ENCODE data around the gene ZNF652. TPM values are rescaled to one million over a fixed set of nuclear protein-coding genes. Genes with fewer than 3 reads are reported as not detected.
A peak's percentile ranks its signal among the peaks of the same experiment; 100 is the strongest.
"Not testable (repeated sequence)": the region's sequence is repeated elsewhere in the genome, so short reads cannot be mapped to it uniquely, and the experiment has no call there.

ZNF652 gene
- total RNA-seq, 2 donors from 2014 or later = 24.6 to 25.4 TPM

GRCh38 chr17:49290690-49291359 lies 71.2 kb downstream of the ZNF652 start:
- Histone ChIP-seq H3K9me3 (no peaks in the 10 kb centered on the region), H3K4me1 (no peaks in the 10 kb centered on the region), H3K27ac (no peak overlapping the region), H3K4me3 (no peak overlapping the region), H3K27me3 (no peaks in the 10 kb centered on the region), H3K36me3 (no peaks in the 10 kb centered on the region)
- no peak for DNase-seq (ENCODE audit: low spot score)
- TF ChIP-seq, protein P1, sequence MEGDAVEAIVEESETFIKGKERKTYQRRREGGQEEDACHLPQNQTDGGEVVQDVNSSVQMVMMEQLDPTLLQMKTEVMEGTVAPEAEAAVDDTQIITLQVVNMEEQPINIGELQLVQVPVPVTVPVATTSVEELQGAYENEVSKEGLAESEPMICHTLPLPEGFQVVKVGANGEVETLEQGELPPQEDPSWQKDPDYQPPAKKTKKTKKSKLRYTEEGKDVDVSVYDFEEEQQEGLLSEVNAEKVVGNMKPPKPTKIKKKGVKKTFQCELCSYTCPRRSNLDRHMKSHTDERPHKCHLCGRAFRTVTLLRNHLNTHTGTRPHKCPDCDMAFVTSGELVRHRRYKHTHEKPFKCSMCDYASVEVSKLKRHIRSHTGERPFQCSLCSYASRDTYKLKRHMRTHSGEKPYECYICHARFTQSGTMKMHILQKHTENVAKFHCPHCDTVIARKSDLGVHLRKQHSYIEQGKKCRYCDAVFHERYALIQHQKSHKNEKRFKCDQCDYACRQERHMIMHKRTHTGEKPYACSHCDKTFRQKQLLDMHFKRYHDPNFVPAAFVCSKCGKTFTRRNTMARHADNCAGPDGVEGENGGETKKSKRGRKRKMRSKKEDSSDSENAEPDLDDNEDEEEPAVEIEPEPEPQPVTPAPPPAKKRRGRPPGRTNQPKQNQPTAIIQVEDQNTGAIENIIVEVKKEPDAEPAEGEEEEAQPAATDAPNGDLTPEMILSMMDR (IDR thresholded peaks at IDR 0.05) = peak; percentile 53 to 77

- Histone ChIP-seq H3K4me1 (no peaks in the 10 kb centered on the region), H3K4me3 (no peak overlapping the region), H3K9me3 (no peaks in the 10 kb centered on the region), H3K27ac (no peak overlapping the region), H3K27me3 (no peaks in the 10 kb centered on the region), H3K36me3 (no peaks in the 10 kb centered on the region)
- no peak for DNase-seq (ENCODE audit: low spot score)
- TF ChIP-seq, protein P1 (IDR thresholded peaks at IDR 0.05) = no peak
Observed at GRCh38 chr17:49288388-49288787, 73.7 kb downstream of the ZNF652 start.

DNA sequence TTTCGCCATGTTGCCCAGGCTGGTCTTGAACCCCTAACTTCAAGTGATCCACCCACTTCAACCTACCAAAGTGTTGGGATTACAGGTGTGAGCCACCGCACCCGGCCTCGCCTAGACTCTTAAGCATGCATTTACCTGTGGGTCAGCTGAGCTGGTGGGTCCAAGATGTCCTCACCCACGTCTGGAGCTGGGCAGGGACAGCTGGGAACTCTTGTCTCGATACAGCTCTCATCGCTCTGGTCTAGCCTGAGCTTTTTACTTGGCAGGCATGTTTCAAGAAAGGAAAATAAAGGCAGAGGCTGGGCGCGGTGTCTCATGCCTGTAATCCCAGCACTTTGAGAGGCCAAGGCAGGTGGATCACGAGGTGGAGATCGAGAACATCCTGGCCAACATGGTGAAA lies 74.6 kb downstream of the ZNF652 start:
- Histone ChIP-seq H3K36me3 (no peaks in the 10 kb centered on the region), H3K9me3 (no peaks in the 10 kb centered on the region), H3K27me3 (no peaks in the 10 kb centered on the region), H3K4me3 (no peak overlapping the region), H3K4me1 (no peaks in the 10 kb centered on the region), H3K27ac (no peak overlapping the region)
- peak; percentile 48 for DNase-seq (ENCODE audit: low spot score)
- TF ChIP-seq, protein P1 (IDR thresholded peaks at IDR 0.05) = no peak

DNA sequence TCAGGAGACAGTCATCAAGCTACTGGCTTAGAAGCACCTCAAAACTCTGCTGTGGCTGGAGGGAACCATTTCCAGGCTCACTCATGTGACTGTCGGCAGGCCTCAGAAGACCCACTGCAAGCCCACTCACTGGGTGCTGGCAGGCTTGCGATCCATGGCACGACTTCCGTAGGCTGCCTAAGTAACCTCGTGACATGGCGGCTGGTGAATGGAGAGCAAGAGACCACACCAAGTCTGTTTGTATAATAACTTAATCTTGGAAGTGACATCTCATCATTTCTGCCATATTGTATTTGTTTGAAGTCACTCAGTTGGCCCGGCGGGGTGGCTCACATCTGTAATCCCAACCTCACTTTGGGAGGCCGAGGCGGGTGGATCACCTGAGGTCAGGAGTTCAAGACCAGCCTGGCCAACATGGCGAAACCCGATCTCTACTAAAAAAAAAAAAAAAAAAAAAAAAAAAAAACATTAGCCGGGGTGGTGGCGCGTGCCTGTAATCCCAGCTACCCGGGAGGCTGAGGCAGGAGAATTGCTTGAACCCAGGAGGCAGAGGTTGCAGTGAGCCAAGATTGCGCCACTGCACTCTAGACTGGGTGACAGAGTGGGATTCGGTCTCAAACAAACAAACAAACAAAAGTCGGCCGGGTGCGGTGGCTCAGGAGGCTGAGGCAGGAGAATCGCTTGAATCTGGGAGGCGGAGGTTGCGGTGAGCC lies 75.6 kb downstream of the ZNF652 start:
- not testable (repeated sequence) for H3K27me3 ChIP-seq, H3K4me3 ChIP-seq, H3K36me3 ChIP-seq, H3K4me1 ChIP-seq, H3K9me3 ChIP-seq, H3K27ac ChIP-seq
- DNase-seq (ENCODE audit: low spot score) = peak; percentile 34

DNA sequence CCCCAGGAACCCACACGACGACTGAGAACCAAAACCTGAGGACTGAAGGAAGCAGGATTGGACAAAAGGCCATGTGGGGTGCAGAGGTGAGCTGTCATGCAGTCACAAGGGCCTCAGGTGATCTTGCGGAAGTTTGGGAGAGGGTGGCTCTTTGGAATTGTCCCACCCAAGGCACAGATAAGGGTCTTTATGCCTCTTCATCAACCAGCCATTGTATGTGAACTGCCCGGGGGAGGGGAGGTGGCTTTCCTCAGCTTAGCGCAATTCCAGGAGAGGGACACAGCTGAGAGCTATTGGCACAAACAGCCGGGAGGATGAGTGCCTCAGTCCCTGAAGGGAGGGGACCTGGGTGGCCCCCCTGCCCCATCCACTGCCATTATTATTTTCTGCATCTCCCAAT lies 76.3 kb downstream of the ZNF652 start:
- Histone ChIP-seq H3K27ac (no peak overlapping the region), H3K4me3 (no peak overlapping the region), H3K27me3 (no peaks in the 10 kb centered on the region), H3K4me1 (no peaks in the 10 kb centered on the region), H3K9me3 (no peaks in the 10 kb centered on the region), H3K36me3 (no peaks in the 10 kb centered on the region)
- DNase-seq (ENCODE audit: low spot score) = peak; percentile 42
- TF ChIP-seq, protein P1 (IDR thresholded peaks at IDR 0.05) = no peak

GRCh38 chr17:49280918-49281317 lies 81.1 kb downstream of the ZNF652 start:
- H3K4me1 ChIP-seq = no peaks in the 10 kb centered on the region
- H3K36me3 ChIP-seq = no peaks in the 10 kb centered on the region
- H3K27ac ChIP-seq = no peak overlapping the region
- H3K4me3 ChIP-seq = no peak overlapping the region
- H3K27me3 ChIP-seq = no peaks in the 10 kb centered on the region
- H3K9me3 ChIP-seq = no peaks in the 10 kb centered on the region
- no peak for DNase-seq (ENCODE audit: low spot score)
- TF ChIP-seq, protein P1 (IDR thresholded peaks at IDR 0.05) = no peak

Data from right atrium auricular region (tissue), 2 donors.